Anterior cingulate cortex (tissue), 58 donors: ENCODE results near the gene PTPRE.

ENCODE experiments used
- DNase-seq, 58 donors: peaks; one replicate each; lab custom pipeline; 2025; lab: John Stamatoyannopoulos, UW

PTPRE gene

DNA sequence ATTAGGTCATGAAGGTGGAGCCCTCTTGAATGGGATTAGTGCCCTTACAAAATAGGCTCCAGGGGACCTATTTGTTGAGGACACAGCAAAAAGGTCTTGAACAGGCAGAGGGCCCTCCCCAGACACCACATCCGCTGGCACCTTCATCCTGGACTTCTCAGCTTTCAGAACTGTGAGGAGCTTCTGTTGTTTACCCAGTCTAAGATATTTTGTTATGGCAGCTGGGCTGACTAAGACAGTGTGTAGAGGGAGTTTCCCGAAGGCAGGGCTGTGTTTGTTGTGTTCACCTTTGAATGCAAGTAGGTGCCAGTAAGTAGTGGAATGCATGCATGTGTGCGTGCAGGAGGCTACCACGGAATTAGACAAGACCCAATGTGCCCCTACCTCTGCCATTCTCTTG is 106.7 kb downstream of the PTPRE start:
- DNase-seq: no peak

DNA sequence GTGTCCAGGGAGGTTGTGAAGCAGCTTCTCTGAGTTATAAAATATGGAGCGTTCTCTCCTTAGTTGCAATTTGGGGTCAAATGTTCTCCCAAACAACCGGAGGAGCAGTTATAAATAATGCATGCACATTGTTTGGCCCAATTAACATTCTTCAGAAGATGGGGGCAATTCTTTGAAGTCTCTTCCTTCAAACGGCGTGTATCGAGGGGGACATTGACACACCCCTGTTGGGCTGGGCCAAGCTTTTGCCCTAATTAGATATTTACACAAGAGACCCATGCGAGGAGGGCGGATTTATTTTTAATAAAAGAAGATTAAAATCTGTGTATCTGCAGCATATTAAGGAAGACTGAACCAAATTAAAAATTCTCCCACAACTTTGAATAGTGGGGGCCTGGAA is 107.3 kb downstream of the PTPRE start:
- DNase-seq: no peak

DNA sequence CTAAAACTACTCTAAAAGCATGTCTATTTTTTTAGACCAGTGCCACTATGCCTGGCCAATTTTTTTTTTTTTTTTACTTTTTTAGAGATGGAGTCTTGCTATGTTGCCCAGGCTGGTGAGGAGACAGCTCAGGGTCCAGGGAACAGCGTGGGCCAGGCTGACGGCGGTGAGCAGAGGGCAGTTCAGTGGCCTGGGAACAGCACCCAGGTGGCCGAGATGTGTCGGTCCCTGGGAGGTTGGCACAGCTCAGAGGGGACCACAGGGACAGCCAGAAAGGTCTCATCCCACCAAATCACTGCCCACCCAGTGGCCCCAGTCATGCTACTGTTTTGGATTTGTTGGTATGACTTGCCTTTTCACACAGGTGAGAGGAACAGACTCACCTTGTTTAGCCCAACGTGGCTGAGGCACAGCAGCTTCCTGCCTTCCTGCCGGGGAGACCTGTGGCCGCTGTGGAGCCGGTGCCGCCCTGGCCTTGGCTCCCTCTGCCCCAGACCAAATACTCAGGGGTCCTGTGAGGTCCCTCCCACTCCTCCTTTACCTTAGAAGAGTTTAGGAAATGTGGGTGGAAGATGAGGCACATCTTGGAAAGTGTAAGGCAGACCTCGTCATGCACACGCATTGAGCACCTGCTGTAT is 109.6 kb downstream of the PTPRE start:
- no peak for DNase-seq

DNA sequence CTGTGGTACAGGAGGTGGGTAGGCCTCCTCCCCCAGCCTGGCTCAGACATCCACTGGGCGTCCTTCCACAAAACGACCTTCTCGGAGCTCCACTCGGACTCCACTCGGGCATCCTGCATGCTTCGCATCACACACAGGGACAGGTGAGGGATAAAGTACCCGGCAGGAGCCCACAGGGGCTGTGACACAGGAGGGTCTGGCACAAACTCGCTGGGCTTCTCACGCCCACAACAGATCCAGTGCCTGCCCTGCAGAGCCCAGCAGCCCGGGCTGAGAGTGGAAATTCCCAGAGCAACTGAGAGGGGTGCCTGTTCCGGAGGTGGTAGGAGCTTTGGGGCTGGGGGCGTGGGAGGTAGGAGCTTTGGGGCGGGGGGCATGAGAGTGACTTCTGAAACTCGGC is 110.9 kb downstream of the PTPRE start:
- no peak for DNase-seq

DNA sequence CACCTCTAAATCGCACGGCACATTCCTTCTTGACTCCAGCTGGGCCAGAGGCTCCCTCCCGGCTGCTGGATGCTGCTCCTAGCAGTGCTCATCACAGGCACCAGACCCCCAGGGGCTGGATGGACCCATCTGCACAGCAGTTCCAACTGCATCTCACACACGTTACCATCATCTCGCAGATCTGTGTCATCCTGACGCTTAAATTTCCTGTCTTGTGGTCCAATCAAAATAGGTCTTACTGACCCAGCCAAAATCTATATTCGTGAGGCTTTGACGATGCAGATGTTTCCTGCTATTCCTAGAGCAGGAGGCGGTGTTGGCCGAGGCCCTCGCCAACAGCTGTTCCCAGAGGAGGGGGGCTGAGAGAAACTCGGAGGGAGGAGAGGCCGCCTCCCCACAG is 111.3 kb downstream of the PTPRE start:
- DNase-seq: peak in 14 of 58 donors; percentile 7 to 61 (median 32)

DNA sequence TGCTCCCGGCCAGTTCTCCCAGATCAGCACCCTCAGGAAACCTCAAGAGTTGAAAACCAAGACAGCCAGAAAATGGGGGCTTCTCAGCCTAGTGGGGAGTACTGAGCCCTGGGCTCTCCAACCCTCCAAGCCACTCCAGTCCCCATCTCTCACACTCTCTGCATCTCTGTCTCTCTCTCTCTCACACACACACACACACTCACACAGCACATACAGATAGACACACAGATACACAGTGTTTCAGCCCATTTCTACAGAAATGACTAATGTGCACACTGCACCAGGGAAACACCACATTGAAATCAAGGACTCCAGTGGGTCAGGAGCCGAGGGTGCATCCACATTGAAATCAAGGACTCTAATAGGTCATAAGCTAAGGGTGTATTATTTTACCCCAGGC is 111.8 kb downstream of the PTPRE start:
- DNase-seq: no peak

DNA sequence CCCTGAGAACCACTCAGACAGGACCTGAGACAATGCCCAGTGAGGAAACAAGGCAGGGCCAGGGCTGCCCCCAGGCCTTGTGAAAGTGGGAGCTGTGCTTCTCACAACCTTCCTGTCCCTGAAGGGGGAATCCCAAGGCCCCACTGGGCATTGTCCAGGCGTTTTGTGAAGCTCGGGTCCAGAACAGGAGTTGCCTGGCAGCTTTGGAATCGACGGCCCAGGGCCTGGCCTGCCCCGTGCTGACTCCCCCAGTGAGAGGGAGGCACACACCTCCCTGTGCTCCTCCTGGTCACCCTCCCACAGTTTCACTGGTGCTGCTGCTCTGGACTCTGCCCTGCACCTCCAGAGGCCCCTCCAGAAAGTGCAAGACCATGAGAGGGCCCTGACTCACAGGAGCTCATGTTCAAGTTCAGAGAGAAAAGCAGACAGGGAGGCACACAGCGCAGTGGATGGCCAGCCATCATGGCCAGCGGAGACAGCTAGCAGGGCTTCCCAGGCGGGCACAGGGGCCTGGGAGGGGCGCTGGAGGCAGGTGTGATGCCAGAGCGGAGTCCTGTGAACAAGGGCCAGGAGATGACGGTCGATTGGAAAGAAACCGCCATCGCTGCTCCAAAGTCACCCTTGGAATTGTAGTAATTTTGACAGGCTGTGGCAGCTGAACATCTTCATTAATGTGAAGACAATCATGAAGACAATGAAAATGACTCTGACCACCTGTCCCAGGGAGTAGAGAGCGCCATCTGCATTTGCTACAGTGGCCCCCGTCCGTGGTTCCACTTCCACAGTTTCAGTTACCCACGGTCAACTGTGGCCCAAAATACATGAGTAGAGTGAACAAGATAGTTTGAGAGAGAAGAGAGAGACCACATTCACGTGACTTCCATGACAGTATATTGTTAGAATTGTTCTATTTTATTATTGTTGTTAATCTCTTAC is 115.6 kb downstream of the PTPRE start:
- no peak for DNase-seq

DNA sequence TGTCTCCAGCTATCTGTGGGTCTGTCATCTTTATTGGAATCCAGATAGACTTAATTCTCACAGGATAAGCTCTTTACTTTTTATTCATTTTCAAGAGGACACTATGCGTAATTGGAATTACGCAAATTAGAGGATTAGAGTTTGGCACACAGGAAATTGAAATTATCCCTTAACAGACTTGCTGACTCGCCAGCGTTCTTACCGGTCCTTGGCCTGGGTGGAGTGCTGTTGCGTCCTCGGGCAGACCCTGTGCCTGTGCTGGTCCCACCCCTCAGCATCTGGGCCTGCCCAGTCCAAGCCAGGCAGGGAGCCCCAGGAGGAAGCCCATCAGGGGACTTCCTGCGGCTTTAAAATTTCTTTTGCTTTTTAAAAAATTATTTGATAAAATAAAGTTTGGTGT is 117.5 kb downstream of the PTPRE start:
- no peak for DNase-seq

DNA sequence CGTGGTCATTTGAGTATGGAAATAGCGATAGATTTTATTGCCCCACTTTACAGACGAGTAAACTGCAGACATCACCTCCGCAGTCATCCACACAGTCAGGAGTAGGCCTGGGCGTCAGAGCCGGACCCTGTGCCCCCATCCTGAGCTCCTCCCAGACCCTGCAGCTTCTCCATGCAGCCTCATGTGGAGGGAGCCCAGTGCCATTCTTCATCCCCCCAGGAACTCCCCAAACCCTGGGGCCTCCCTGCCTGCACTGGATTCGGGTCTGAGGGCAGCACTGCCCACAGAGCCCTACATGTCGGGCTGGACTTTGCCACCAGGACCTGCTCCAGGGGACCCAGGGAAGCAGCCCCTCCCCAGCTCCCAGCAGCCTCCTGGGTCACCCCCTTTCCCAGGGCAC is 118.5 kb downstream of the PTPRE start:
- DNase-seq: no peak

DNA sequence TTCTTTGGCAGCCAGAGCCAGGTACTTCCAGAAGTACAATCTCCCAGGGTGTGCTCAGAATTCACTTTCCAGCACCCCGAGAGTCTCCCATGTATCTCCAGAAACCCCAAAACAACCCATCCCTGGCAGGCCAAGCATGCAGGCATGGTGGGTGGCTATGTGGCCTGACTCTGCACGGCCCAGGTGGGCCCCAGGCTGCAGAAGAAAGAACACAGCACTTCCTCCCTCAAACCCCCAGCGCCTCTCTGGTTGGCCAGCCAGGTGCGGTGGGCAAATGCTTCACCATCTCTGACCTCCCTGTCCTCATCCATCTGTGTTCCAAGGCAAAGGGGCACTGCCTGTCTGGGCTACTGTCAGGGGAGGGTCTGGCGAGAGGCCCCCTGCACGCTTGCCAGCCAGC is 119.0 kb downstream of the PTPRE start:
- DNase-seq: no peak

DNA sequence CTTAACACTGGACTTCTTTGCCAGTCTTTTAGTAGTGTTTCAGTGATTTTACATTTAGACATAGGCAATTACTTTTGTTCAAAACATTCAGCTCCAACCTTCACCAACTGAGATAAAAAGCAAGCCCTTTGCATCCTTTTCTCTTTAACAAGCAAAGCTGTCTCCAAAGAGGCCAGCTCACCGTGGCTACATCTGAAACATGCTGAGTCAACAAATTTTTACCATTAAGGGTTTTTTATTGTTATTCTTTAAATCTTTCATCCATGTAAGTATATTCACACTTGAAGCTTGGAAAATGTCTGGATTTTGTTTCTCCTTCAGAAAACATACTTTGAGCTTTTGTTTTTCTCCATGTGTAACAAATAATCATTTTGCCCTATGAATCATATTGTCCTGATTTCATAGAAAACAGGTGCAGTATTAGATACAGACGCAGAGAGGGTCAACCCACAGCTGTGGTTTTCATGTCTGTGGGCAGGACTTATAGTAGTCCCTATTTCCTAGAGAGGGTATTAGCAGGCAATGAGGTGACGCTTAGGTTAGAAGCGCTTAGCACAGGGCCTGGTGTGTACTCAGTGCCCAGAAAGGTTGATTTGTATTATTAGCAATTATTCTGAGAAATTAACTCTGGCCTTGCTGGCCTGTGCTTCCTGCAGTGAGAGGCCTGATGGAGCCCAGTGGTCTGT is 119.9 kb downstream of the PTPRE start:
- no peak for DNase-seq

DNA sequence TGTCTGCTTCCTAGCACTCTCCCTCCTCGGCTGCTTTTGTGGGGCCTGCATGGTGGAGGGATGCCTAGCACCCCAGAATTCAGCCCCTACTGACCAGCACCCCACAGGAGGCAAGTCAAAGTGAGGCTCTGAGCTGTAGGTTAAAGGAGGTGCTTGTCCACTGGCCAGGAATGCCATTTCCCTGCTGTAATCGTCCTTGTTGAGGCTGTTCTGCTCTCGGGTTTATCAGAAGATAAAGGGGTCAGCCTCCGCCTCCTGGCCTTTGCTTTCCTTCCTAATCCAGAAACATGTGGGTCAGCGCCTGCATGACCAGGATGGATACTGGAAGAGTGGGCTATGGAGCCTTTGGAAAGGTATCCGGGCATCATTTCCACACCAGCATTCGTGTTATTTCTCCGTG is 120.4 kb downstream of the PTPRE start:
- DNase-seq: no peak

DNA sequence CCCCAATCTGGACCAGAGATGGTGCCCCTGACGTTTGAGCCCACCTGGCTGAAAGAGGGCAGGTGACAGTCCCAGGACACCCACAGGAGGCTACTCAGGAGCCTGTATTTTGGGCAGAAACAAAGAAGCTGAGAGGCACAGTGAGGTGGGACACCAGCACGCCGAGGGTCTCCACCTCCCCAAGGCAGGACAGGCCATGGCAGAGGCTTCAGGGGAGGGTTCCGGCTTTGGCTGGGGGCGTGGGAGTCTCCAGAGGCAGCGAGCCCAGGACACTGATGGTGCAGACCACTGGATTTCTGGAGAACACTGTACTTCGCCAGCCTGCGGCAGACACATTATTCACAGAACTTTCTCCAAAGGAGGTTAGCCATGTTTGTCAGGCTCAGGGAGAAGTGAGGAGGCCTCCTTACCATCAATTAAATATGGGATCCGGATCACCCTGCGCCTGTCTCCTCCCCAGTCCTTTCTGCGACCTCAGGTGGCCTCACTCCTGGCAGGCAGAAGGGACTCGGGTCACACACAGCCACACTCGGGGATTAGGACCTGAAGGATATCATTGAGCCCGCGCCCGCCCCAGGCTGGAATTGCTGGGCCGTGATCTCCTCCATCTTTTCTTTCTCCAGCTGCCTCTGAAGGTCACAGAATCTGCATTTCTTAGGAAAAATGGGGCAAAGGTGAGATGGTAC is 121.1 kb downstream of the PTPRE start:
- DNase-seq: no peak

DNA sequence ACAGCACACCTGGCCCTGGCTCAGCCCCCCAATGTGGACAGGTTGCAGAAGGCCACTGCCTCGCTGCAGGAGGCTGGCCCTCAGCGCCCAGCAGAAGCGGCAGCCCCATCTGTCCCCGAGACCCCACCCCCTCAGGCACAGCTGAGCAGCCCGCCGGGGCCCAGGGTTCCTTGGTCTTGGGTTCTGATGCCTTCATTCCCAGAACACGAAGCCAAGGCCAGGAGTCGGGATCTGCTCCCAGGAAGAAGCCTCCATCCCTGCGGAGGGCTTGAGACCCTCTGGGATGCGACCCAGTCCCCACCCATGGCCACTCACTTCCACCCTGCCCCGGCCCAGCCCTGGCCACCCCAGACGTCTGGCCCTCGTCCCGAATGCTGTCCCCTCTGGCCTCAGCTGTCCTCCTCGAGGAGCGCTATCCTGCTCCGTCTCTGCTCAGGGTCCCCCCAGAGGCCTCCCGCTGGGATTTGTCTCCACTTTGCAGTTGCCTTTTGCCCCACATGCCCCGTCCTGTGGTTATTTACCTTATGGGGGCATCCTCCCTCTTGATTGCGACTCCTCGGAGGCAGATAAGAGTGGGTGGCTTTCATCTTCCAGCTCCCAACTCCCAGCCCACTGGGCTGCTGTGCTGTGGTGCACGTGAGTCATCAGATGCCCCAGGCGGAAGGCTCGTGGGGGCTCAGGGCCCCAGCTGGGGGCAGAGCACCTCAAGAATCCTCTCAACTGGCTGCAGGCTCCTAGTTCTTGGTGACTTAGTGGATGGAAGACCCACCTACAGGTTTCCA is 121.8 kb downstream of the PTPRE start:
- DNase-seq: no peak

DNA sequence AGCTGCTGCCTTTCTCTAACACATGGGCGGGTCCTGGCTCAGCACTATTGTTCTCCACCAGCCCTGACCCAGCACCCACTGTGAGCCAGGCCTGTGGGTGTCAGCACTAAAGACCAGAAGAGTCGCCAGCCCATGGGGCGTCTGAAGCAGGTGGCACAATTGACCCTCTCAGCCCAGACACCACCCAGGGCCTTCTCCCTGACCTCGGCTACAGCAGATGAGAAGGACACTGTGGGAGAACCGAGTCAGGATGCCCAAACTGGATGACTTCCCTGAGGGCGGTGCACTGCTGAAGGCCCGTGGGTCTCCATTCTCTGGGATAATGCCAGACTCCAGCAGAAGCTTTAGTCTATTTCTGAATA is 122.4 kb downstream of the PTPRE start:
- peak in 1 of 58 donors; percentile 21 for DNase-seq

DNA sequence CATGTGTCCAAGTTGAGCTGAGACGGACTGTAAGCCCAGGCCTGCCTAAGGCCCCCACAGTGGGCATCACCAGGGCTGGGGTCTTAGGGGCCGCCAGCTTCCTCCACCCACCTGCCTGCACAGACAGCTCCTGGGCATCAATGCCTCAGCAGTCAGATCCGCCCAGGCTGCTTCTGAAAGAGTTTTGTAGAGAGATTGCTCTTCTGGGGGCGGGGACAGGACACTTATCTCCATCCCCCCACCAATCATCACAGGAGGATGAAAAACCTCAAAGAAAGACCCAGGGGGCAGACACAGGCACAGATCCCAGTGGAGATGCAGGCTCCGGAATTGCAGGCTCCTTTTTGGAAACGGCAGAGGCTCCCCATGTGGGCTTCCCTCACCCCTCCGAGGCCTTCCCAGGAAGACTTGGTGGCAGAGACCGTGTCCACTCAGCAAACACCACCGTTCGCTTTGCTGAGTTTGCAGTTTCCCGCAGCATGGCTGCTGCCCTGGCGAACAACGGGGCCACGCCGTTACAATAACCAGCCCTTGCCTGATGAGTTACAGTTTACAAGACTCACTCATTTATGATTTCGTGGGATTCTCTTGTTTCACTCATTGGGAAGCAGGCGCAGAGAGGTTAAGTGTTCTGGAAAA is 122.9 kb downstream of the PTPRE start:
- peak in 2 of 58 donors; percentile 7 to 22 for DNase-seq

DNA sequence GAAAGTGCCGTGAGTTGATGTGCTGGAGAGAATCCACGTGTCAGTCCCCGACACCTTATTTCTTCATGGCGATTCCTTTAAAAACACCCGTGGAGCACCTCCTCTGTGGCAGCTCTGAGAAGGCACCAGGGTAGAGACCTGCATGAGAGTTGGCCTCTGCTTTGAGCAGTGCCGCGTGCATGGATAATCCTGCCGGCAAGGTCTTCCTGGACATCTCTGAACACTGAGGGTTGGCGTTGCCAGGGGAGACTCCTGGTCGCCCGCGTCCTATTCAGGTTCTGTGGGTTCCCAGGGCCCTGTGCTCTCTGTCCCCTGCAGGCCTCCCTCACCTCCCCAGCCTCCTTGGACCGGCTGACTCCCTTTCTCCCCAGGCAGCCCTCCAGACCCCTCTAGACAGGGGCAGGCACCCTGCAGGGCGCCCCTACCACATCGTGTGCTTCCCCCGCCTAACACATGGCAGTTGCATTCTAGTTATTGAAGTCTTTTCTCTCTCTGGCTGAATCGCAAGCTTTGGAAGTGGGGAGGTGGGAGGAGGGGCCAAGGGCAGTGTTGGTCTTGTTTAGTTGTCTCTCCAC is 123.7 kb downstream of the PTPRE start:
- no peak for DNase-seq

DNA sequence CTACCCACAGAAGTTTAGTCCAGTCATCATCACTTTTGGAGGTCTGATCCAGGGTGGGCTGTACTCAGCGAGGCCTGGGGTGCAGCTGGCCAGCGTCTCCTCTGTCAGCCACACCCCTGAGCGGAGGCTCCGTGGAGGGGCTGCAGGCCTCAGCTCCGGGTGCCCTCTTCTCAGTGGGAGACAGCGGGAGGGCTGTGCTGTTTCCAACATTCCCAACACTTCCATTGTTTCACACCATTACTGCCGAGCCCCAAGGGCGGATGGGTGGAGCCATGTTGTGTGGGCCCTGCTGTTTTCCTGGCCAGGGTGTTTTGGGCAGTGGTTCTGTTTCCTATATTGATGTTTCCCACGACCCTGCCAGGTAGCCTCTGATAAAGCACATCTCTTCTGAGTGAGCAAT is 124.3 kb downstream of the PTPRE start:
- DNase-seq: no peak

DNA sequence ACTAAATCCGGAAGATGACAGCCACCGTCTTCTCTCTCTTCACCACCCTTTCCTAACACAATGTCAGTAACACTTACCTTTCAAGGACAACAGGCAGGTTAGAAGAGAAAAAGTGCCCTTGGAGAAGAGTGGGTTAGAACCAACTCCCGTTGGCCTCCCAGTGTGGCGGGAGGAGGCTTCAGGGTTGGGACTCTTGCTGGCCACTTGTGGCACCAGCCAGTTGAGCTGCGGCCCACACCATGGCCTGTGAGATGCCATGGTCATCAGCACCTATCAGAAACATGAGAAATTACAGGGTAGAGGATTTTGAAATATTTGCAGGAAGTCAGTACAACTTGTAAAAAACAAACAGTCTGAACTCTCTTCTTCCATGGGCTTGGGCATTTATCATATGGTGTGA is 125.6 kb downstream of the PTPRE start:
- no peak for DNase-seq
